IMR-90 (cell line): ENCODE data around the gene PTX4. TPM values are rescaled to one million over a fixed set of nuclear protein-coding genes. Genes with fewer than 3 reads are reported as not detected.

ENCODE experiments used
- ATAC-seq: fragments of 200-7000 bp; cut with Tn5 transposase; 2 replicates; pipeline ENCODE4 v1.9.1; 2020; ENCODE audit warnings: low read depth, mild to moderate bottlenecking, moderate library complexity
- BruUV-seq: library from RNA; stranded (reverse); fragments of 400-500 nt; replicated peaks from 2 replicates; lab custom pipeline; 2021; lab: Mats Ljungman, UMichigan
- CTCF ChIA-PET: fragments of 300-600 bp; formaldehyde crosslinking; extraction: SDS; loops from one replicate; lab custom pipeline; 2021; ENCODE audit warnings: antibody characterized with exemption; lab: Yijun Ruan, JAX
- POLR2A ChIA-PET: fragments of 300-600 bp; sonication (Branson Sonifier 250); formaldehyde crosslinking; loops from one replicate; lab custom pipeline; 2022; ENCODE audit warnings: antibody characterized with exemption; ENCODE audit not compliant: unreplicated experiment; lab: Charles Lee
- DNase-seq: peaks from one replicate; pipeline ENCODE4 v3.0.0; 2013
- H2AFZ ChIP-seq: replicated peaks from 2 replicates; pipeline ENCODE3; 2013; ENCODE audit warnings: low read length, mild to moderate bottlenecking; ENCODE audit not compliant: poor library complexity
- H2AK5ac ChIP-seq: 2 replicates; pipeline ENCODE4 v1.6.1; 2013; ENCODE audit warnings: low read depth, low read length, inconsistent platforms
- H2AK9ac ChIP-seq: replicated peaks from 2 replicates; pipeline ENCODE3; 2013; ENCODE audit warnings: mild to moderate bottlenecking, low read depth, low read length, moderate library complexity; ENCODE audit not compliant: poor library complexity
- H2BK120ac ChIP-seq: 2 replicates; pipeline ENCODE4 v1.6.1; 2013; ENCODE audit warnings: low read depth, low read length, inconsistent platforms
- H2BK15ac ChIP-seq: 3 replicates; pipeline ENCODE4 v1.6.1; 2013; ENCODE audit warnings: low read depth, low read length, inconsistent platforms
- H2BK20ac ChIP-seq: 2 replicates; pipeline ENCODE4 v1.6.1; 2013; ENCODE audit warnings: low read depth, mild to moderate bottlenecking, inconsistent platforms, low read length, moderate library complexity
- H2BK5ac ChIP-seq: 2 replicates; pipeline ENCODE4 v1.6.1; 2013; ENCODE audit warnings: mild to moderate bottlenecking, low read depth, low read length, inconsistent platforms; ENCODE audit not compliant: poor library complexity, severe bottlenecking
- H3K14ac ChIP-seq: replicated peaks from 2 replicates; pipeline ENCODE4 v1.6.1; 2013; ENCODE audit warnings: low read depth, low read length, inconsistent platforms
- H3K18ac ChIP-seq: 2 replicates; pipeline ENCODE4 v1.6.1; 2013; ENCODE audit warnings: low read depth, low read length, control low read depth
- H3K23ac ChIP-seq: 2 replicates; pipeline ENCODE4 v1.6.1; 2013; ENCODE audit warnings: low read depth, low read length, inconsistent platforms
- H3K27ac ChIP-seq: 2 replicates; pipeline ENCODE4 v1.5.1; 2013; ENCODE audit warnings: mild to moderate bottlenecking, control low read depth, low read length; ENCODE audit not compliant: insufficient read depth
- H3K27me3 ChIP-seq: 2 replicates; pipeline ENCODE4 v1.6.1; 2013; ENCODE audit warnings: low read length; ENCODE audit not compliant: control insufficient read depth, insufficient read depth
- H3K36me3 ChIP-seq: 2 replicates; pipeline ENCODE4 v1.6.1; 2013; ENCODE audit warnings: low read length, mixed read lengths; ENCODE audit not compliant: control insufficient read depth, insufficient read depth
- H3K4ac ChIP-seq: 2 replicates; pipeline ENCODE4 v1.6.1; 2013; ENCODE audit warnings: low read depth, low read length, inconsistent platforms
- H3K4me1 ChIP-seq: 2 replicates; pipeline ENCODE4 v1.6.1; 2013; ENCODE audit warnings: low read length, mixed read lengths; ENCODE audit not compliant: control insufficient read depth, insufficient read depth
- H3K4me2 ChIP-seq: 2 replicates; pipeline ENCODE4 v1.6.1; 2013; ENCODE audit warnings: low read depth, mild to moderate bottlenecking, control low read depth, low read length, moderate library complexity
- H3K4me3 ChIP-seq: 2 replicates; pipeline ENCODE4 v1.5.1; 2013; ENCODE audit warnings: low read depth, mild to moderate bottlenecking, control low read depth, low read length, moderate library complexity; ENCODE audit not compliant: insufficient read depth
- H3K56ac ChIP-seq: 2 replicates; pipeline ENCODE4 v1.6.1; 2013; ENCODE audit warnings: low read length, inconsistent platforms; ENCODE audit not compliant: insufficient read depth; ENCODE audit errors: extremely low read depth
- H3K79me1 ChIP-seq, 2 experiments: 2 replicates each; pipeline ENCODE4 v1.6.1; 2013; ENCODE audit warnings: low read length in 2 of 2, inconsistent platforms in 1 of 2, low read depth in 1 of 2
- H3K9ac ChIP-seq: 2 replicates; pipeline ENCODE4 v1.6.1; 2013; ENCODE audit warnings: low read depth, low read length, control low read depth
- H3K9me1 ChIP-seq: 2 replicates; pipeline ENCODE4 v1.6.1; 2013; ENCODE audit warnings: low read length, inconsistent platforms; ENCODE audit not compliant: insufficient read depth
- H3K9me3 ChIP-seq: 2 replicates; pipeline ENCODE4 v1.6.1; 2013; ENCODE audit warnings: low read length; ENCODE audit not compliant: control insufficient read depth, insufficient read depth
- H4K20me1 ChIP-seq: 2 replicates; pipeline ENCODE4 v1.6.1; 2013; ENCODE audit warnings: low read length, inconsistent platforms; ENCODE audit not compliant: insufficient read depth
- H4K5ac ChIP-seq: 2 replicates; pipeline ENCODE4 v1.6.1; 2013; ENCODE audit warnings: mild to moderate bottlenecking, low read depth, low read length, control low read depth
- H4K8ac ChIP-seq, 2 experiments: 2 replicates each; pipeline ENCODE4 v1.6.1; 2013; ENCODE audit warnings: low read depth in 2 of 2, low read length in 2 of 2, control low read depth in 1 of 2, inconsistent platforms in 1 of 2
- H4K91ac ChIP-seq: 2 replicates; pipeline ENCODE4 v1.6.1; 2013; ENCODE audit warnings: low read depth, low read length, inconsistent platforms; ENCODE audit not compliant: insufficient read depth
- ELK1 ChIP-seq: fragments of 150-350 bp; IDR thresholded peaks from 2 replicates; pipeline ENCODE4 v1.6.1; 2016; ENCODE audit warnings: low read depth, mild to moderate bottlenecking, low read length, moderate library complexity, borderline replicate concordance
- MAFK ChIP-seq: IDR thresholded peaks from 2 replicates; pipeline ENCODE4 v1.6.1; 2012; ENCODE audit warnings: low read depth, low read length, improper control_type of control experiment
- NFE2L2 ChIP-seq: fragments of 150-350 bp; IDR thresholded peaks from 2 replicates; pipeline ENCODE4 v1.6.1; 2016; ENCODE audit warnings: low read depth, mild to moderate bottlenecking, low read length
- WGBS, 2 experiments: methylation state at CpG; one replicate each; pipeline versions ENCODE4 v1.1.5 to v1.1.7; 2013; ENCODE audit warnings: missing lambda C conversion rate in 2 of 2; ENCODE audit not compliant: insufficient read length in 1 of 2; ENCODE audit errors: extremely low coverage in 2 of 2; 5-methylcytosine and 5-hydroxymethylcytosine counted together
- dilution Hi-C: fragments of 300-500 bp; cut with HindIII; formaldehyde crosslinking; loops from one replicate; pipeline ENCODE4 v1.14.3; 2018; ENCODE audit warnings: low sequenced_read_pairs; ENCODE audit not compliant: unreplicated experiment
- in situ Hi-C: fragments of 300-500 bp; cut with MboI; formaldehyde crosslinking; loops from 3 replicates; pipeline ENCODE4 v1.14.3; 2019; ENCODE audit warnings: low sequenced_read_pairs, inconsistent platforms, mixed read lengths
- intact Hi-C: fragments of 100-400 bp; cut with micrococcal nuclease; formaldehyde crosslinking; loops from 2 replicates; pipeline ENCODE4 v1.10.0; 2022
- polyA plus RNA-seq, 3 experiments: library from polyadenylated mRNA; depleted of rRNA; stranded (reverse); fragments of >200 nt; gene quantifications; 2 replicates each; pipeline ENCODE4 v1.2.3, GENCODE V29; 2012; ENCODE audit warnings: low replicate concordance in 1 of 3
- total RNA-seq: library from RNA; depleted of rRNA; stranded (reverse); fragments of >200 nt; gene quantifications from 2 replicates; pipeline ENCODE4 v1.2.3, GENCODE V29; 2012

The PTX4 gene
- total and polyA plus RNA-seq, 2 of the 4 experiments (the other 2 are of a cell fraction): 0.07 TPM; not detected in 1

GRCh38 chr16:1492082-1492922 is 3.6 kb upstream of the PTX4 start:
- Histone ChIP-seq H3K27ac (peak overlapping the region; percentile 80), H2BK120ac (peak overlapping the region; percentile 16; the same call in 1 of the 2 replicates), H2AFZ (peak overlapping the region; percentile 99), H3K18ac (no peak overlapping the region), H3K36me3 (peaks cover 15% of the 10 kb centered on the region), H3K4me2 (peak overlapping the region; percentile 98), H2BK15ac (peak overlapping the region; percentile 59; the same call in 2 of the 3 replicates), H4K8ac (peak overlapping the region; percentile 96), H3K14ac (peak overlapping the region; percentile 97), H4K91ac (peak overlapping the region; percentile 82), H3K79me1 (peaks cover 6 to 32% of the 10 kb centered on the region in 2 experiments), H3K56ac (no peak overlapping the region), H3K4me3 (peak overlapping the region; percentile 57; the same call in 1 of the 2 replicates), H3K9ac (peak overlapping the region; percentile 76; the same call in 1 of the 2 replicates), H4K5ac (peak overlapping the region; percentile 76), H3K27me3 (no peaks in the 10 kb centered on the region), H2BK20ac (0 out of 2 replicates have a peak overlapping the region, but pooled peaks have one; percentile 27), H2AK5ac (peak overlapping the region; percentile 94), H4K20me1 (peaks cover 13% of the 10 kb centered on the region; the same call in 1 of the 2 replicates), H3K9me1 (peaks cover 7% of the 10 kb centered on the region), H3K4me1 (peaks cover 12% of the 10 kb centered on the region), H2BK5ac (peak overlapping the region; percentile 60), H3K9me3 (no peaks in the 10 kb centered on the region), H3K4ac (peak overlapping the region; percentile 89), H2AK9ac (peak overlapping the region; percentile 80), H3K23ac (peak overlapping the region; percentile 80)
- no peak for TF ChIP-seq NFE2L2
- no peak for TF ChIP-seq ELK1
- no peak for TF ChIP-seq MAFK
- in situ Hi-C loops (no loop called here), intact Hi-C loops (loop anchor here (5.0 kb wide), 2 partner anchors 120 to 215 kb away; partner anchors contain the start of genes CRAMP1, IFT140 and MAPK8IP3), dilution Hi-C loops (no loop called here)
- POLR2A ChIA-PET: interaction anchor here (0.6 kb wide), 1 partner anchor 65 kb away, joined by 8 read pairs; no protein-coding TSS in a partner anchor
- no peak for ATAC-seq
- CTCF ChIA-PET: interaction anchor here (0.7 kb wide), 1 partner anchor 65 kb away, joined by 4 read pairs; no protein-coding TSS in a partner anchor
- no TSS peak for BruUV-seq
- no peak for DNase-seq
- 86% methylated on average over 12 of the region's 23 CpGs; no CpG with 5 or more reads in 1 of the 2 experiments for WGBS, 2 experiments
